Measurements from ENCODE around the gene ARHGAP8.

Gene ARHGAP8

DNA sequence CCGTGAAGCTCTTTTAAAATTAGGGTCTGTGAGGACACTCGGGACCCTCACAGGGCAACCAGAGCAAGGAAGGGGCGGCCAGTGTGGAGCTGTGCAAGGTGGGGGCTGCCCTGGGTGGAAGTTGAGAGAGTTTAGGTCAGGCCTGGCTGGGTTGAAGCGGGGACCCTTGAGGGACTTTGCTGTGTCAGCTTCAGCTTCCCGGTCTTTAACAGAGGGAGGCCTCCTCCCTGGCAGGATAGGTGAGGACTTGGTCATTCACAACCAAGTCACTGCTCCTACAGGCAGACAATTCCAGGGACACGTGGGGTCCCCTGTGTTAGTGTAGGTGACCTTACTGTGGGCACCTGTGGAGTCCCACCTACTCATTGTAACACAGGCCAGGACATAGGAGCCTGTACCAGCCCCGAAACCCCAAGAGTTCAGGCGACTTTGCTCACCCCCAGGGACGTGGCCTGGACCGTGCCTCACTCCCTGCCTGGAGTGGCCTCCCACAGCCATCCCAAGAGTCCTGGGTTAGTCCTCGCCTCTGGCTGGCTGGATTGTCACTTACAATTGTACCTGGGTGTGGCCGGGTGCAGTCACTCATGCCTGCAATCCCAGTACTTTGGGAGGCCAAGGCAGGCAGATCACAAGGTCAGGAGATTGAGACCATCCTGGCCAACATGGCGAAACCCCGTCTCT lies 18.8 kb upstream of the ARHGAP8 start:
- TF ChIP-seq CTCF (conservative IDR thresholded peaks at IDR 0.05; ENCODE audit: low read length) (no peak), EZH2phosphoT487 (IDR thresholded peaks at IDR 0.05; ENCODE audit: borderline replicate concordance) (no peak)
- no peak overlapping the region for H3K9ac ChIP-seq (ENCODE audit: low read depth, low read length, poor library complexity, severe bottlenecking)
- no peaks in the 10 kb centered on the region for H3K9me3 ChIP-seq (ENCODE audit: insufficient read depth, low read depth, low read length)
- H3K36me3 ChIP-seq (ENCODE audit: insufficient read depth, low read length): no peaks in the 10 kb centered on the region
- no peak overlapping the region for H3K4me2 ChIP-seq (ENCODE audit: low read depth, low read length, poor library complexity, severe bottlenecking)
- no peaks in the 10 kb centered on the region for H3K4me1 ChIP-seq (ENCODE audit: insufficient read depth, low read length, poor library complexity, severe bottlenecking)
- no peaks in the 10 kb centered on the region for H3F3A ChIP-seq (ENCODE audit: low read depth)
- no peaks in the 10 kb centered on the region for H4K20me1 ChIP-seq (ENCODE audit: insufficient read depth, low read length, poor library complexity, severe bottlenecking)
- no peaks in the 10 kb centered on the region for H3K27me3 ChIP-seq (ENCODE audit: insufficient read depth, low read length, poor library complexity, severe bottlenecking)
- no peak overlapping the region for H3K4me3 ChIP-seq (ENCODE audit: low read length, poor library complexity, severe bottlenecking)
- H2AFZ ChIP-seq (ENCODE audit: low read length): no peak overlapping the region
- no peaks in the 10 kb centered on the region for H3K9me2 ChIP-seq (replicated peaks; ENCODE audit: low read depth, low read length)
- no peaks in the 10 kb centered on the region for H3K79me2 ChIP-seq (ENCODE audit: insufficient read depth, low read length)

DNA sequence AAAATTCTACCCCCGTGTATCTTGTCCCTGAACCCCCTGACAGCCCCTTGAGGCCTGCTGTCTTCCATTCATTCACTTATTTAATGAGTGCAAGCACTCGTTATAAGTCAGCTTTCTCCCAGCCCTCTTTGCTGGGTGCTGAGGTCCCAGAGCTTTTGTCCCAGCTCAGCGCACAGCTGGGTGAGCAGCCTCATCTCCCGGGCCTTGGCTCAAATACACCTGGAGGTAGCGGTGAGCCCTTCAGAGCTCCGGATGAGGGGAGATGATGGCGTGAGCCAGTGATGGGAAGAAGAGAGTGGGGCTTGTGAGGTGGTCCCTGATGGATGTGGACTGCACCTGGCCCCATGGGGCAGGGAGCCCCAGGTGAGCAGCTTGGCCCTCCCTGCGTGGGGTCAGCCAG lies 18.1 kb upstream of the ARHGAP8 start:
- Histone ChIP-seq H3K4me2 (ENCODE audit: low read depth, low read length, poor library complexity, severe bottlenecking) (no peak overlapping the region), H3K9me3 (ENCODE audit: insufficient read depth, low read depth, low read length) (no peaks in the 10 kb centered on the region), H3K27me3 (ENCODE audit: insufficient read depth, low read length, poor library complexity, severe bottlenecking) (no peaks in the 10 kb centered on the region), H3K36me3 (ENCODE audit: insufficient read depth, low read length) (no peaks in the 10 kb centered on the region), H3K79me2 (ENCODE audit: insufficient read depth, low read length) (no peaks in the 10 kb centered on the region), H2AFZ (ENCODE audit: low read length) (no peak overlapping the region), H3K9ac (ENCODE audit: low read depth, low read length, poor library complexity, severe bottlenecking) (no peak overlapping the region), H3F3A (ENCODE audit: low read depth) (no peaks in the 10 kb centered on the region), H3K4me1 (ENCODE audit: insufficient read depth, low read length, poor library complexity, severe bottlenecking) (no peaks in the 10 kb centered on the region), H3K9me2 (replicated peaks; ENCODE audit: low read depth, low read length) (no peaks in the 10 kb centered on the region), H3K4me3 (ENCODE audit: low read length, poor library complexity, severe bottlenecking) (no peak overlapping the region), H4K20me1 (ENCODE audit: insufficient read depth, low read length, poor library complexity, severe bottlenecking) (no peaks in the 10 kb centered on the region)
- TF ChIP-seq CTCF (conservative IDR thresholded peaks at IDR 0.05; ENCODE audit: low read length): no peak
- no peak for TF ChIP-seq EZH2phosphoT487 (IDR thresholded peaks at IDR 0.05; ENCODE audit: borderline replicate concordance)

GRCh38 chr22:44734801-44735517 lies 17.4 kb upstream of the ARHGAP8 start:
- no peaks in the 10 kb centered on the region for H3K9me2 ChIP-seq (replicated peaks; ENCODE audit: low read depth, low read length)
- H3K4me3 ChIP-seq (ENCODE audit: low read length, poor library complexity, severe bottlenecking): no peak overlapping the region
- no peaks in the 10 kb centered on the region for H3K4me1 ChIP-seq (ENCODE audit: insufficient read depth, low read length, poor library complexity, severe bottlenecking)
- H3K36me3 ChIP-seq (ENCODE audit: insufficient read depth, low read length): no peaks in the 10 kb centered on the region
- no peak overlapping the region for H3K9ac ChIP-seq (ENCODE audit: low read depth, low read length, poor library complexity, severe bottlenecking)
- H3K4me2 ChIP-seq (ENCODE audit: low read depth, low read length, poor library complexity, severe bottlenecking): no peak overlapping the region
- no peaks in the 10 kb centered on the region for H3K9me3 ChIP-seq (ENCODE audit: insufficient read depth, low read depth, low read length)
- no peaks in the 10 kb centered on the region for H3K79me2 ChIP-seq (ENCODE audit: insufficient read depth, low read length)
- no peaks in the 10 kb centered on the region for H3K27me3 ChIP-seq (ENCODE audit: insufficient read depth, low read length, poor library complexity, severe bottlenecking)
- no peak overlapping the region for H2AFZ ChIP-seq (ENCODE audit: low read length)
- no peak for TF ChIP-seq EZH2phosphoT487 (IDR thresholded peaks at IDR 0.05; ENCODE audit: borderline replicate concordance)
- TF ChIP-seq CTCF (conservative IDR thresholded peaks at IDR 0.05; ENCODE audit: low read length): no peak
- no peaks in the 10 kb centered on the region for H4K20me1 ChIP-seq (ENCODE audit: insufficient read depth, low read length, poor library complexity, severe bottlenecking)
- no peaks in the 10 kb centered on the region for H3F3A ChIP-seq (ENCODE audit: low read depth)

Measured in Loucy (cell line).